Activated CD8-positive, alpha-beta T cell treated with anti-CD3 and anti-CD28 coated beads for 36 hours (primary cell): Measurements from ENCODE around the gene LRRC7. TPM values are rescaled to one million over a fixed set of nuclear protein-coding genes. Genes with fewer than 3 reads are reported as not detected.

Experiments
- ATAC-seq: fragments of 200-7000 bp; cut with Tn5 transposase; one replicate; pipeline ENCODE4 v1.10.0; 2021; ENCODE audit warnings: mild to moderate bottlenecking, moderate library complexity
- CTCF ChIA-PET: fragments of 350-600 bp; sonication (Branson Sonifier 250); formaldehyde crosslinking; loops from one replicate; lab custom pipeline; 2021; ENCODE audit warnings: antibody characterized with exemption; lab: Charles Lee
- POLR2A ChIA-PET: fragments of 350-600 bp; sonication (Branson Sonifier 250); formaldehyde crosslinking; loops from one replicate; lab custom pipeline; 2021; ENCODE audit warnings: antibody characterized with exemption; lab: Charles Lee
- DNase-seq: peaks from one replicate; pipeline ENCODE4 v3.0.0-alpha.2; 2020
- H3K27ac Mint-ChIP-seq: one replicate; pipeline ENCODE4 v1.8.0; 2021; ENCODE audit warnings: mild to moderate bottlenecking, mixed read lengths
- H3K27me3 Mint-ChIP-seq: one replicate; pipeline ENCODE4 v1.8.0; 2021; ENCODE audit warnings: mixed read lengths
- H3K36me3 Mint-ChIP-seq: one replicate; pipeline ENCODE4 v1.8.0; 2021; ENCODE audit warnings: low read depth, mixed read lengths
- H3K4me1 Mint-ChIP-seq: one replicate; pipeline ENCODE4 v1.8.0; 2021; ENCODE audit warnings: low read depth, mixed read lengths
- H3K4me3 Mint-ChIP-seq: one replicate; pipeline ENCODE4 v1.8.0; 2021; ENCODE audit warnings: mild to moderate bottlenecking, moderate library complexity, mixed read lengths
- H3K9me3 Mint-ChIP-seq: one replicate; pipeline ENCODE4 v1.8.0; 2021; ENCODE audit warnings: mixed read lengths
- intact Hi-C: fragments of 100-400 bp; cut with micrococcal nuclease; formaldehyde crosslinking; loops from one replicate; pipeline ENCODE4 v1.10.0; 2022
- total RNA-seq, 2 experiments: library from RNA; stranded (reverse); gene quantifications; one replicate each; pipeline ENCODE4 v1.2.3, GENCODE V29; 2021
- TF ChIP-seq, protein P1 (sequence below): fragments of 200-600 bp; IDR thresholded peaks from one replicate; pipeline ENCODE4 v1.8.0; 2022; ENCODE audit warnings: antibody characterized with exemption, mild to moderate bottlenecking

LRRC7 gene
- total RNA-seq, 2 experiments from 2014 or later = 0.27 to 0.29 TPM

DNA sequence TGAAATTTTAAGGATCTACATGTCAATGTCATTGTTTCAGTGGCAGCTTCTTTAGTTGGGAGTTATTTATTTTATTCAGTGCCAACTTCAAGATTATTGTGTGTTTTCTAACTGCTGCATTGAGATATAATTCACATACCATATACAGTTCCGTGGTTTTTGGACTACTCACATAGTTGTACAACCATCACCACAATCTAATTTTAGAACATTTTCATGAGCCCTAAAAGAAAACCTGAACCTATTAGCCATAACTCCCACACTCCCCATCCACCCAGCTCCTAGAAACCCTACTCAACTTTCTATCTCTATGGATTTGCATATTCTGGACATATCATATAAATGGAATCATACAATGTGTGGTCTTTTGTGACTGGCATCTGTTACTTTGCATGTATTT, 417.7 kb downstream of the LRRC7 start:
- H3K27me3 Mint-ChIP-seq = no peaks in the 10 kb centered on the region
- peaks cover 4% of the 10 kb centered on the region for H3K9me3 Mint-ChIP-seq
- no peak overlapping the region for H3K4me3 Mint-ChIP-seq
- H3K36me3 Mint-ChIP-seq = no peaks in the 10 kb centered on the region
- TF ChIP-seq, protein P1, sequence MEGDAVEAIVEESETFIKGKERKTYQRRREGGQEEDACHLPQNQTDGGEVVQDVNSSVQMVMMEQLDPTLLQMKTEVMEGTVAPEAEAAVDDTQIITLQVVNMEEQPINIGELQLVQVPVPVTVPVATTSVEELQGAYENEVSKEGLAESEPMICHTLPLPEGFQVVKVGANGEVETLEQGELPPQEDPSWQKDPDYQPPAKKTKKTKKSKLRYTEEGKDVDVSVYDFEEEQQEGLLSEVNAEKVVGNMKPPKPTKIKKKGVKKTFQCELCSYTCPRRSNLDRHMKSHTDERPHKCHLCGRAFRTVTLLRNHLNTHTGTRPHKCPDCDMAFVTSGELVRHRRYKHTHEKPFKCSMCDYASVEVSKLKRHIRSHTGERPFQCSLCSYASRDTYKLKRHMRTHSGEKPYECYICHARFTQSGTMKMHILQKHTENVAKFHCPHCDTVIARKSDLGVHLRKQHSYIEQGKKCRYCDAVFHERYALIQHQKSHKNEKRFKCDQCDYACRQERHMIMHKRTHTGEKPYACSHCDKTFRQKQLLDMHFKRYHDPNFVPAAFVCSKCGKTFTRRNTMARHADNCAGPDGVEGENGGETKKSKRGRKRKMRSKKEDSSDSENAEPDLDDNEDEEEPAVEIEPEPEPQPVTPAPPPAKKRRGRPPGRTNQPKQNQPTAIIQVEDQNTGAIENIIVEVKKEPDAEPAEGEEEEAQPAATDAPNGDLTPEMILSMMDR = no peak
- no peak overlapping the region for H3K27ac Mint-ChIP-seq
- ChIA-PET CTCF (no interaction called here), POLR2A (no interaction called here)
- ATAC-seq (no peak), DNase-seq (no peak)
- no peaks in the 10 kb centered on the region for H3K4me1 Mint-ChIP-seq
- intact Hi-C loops = no loop called here

GRCh38 chr1:69985901-69986439, 418.2 kb downstream of the LRRC7 start:
- Mint-ChIP-seq H3K4me3 (no peak overlapping the region), H3K4me1 (no peaks in the 10 kb centered on the region), H3K27me3 (no peaks in the 10 kb centered on the region), H3K36me3 (no peaks in the 10 kb centered on the region), H3K27ac (no peak overlapping the region), H3K9me3 (peaks cover 4% of the 10 kb centered on the region)
- TF ChIP-seq, protein P1 = no peak
- intact Hi-C loops = no loop called here
- no peak for DNase-seq
- no peak for ATAC-seq
- CTCF ChIA-PET = no interaction called here
- POLR2A ChIA-PET = no interaction called here

- TF ChIP-seq, protein P1 = no peak
- ChIA-PET POLR2A (no interaction called here), CTCF (no interaction called here)
- H3K36me3 Mint-ChIP-seq = no peaks in the 10 kb centered on the region
- H3K9me3 Mint-ChIP-seq = peaks cover 4% of the 10 kb centered on the region
- no peak for ATAC-seq
- H3K4me3 Mint-ChIP-seq = no peak overlapping the region
- no peaks in the 10 kb centered on the region for H3K27me3 Mint-ChIP-seq
- intact Hi-C loops = no loop called here
- no peaks in the 10 kb centered on the region for H3K4me1 Mint-ChIP-seq
- no peak for DNase-seq
- H3K27ac Mint-ChIP-seq = no peak overlapping the region
Measured at GRCh38 chr1:69987881-69988280, 420.2 kb downstream of the LRRC7 start.

DNA sequence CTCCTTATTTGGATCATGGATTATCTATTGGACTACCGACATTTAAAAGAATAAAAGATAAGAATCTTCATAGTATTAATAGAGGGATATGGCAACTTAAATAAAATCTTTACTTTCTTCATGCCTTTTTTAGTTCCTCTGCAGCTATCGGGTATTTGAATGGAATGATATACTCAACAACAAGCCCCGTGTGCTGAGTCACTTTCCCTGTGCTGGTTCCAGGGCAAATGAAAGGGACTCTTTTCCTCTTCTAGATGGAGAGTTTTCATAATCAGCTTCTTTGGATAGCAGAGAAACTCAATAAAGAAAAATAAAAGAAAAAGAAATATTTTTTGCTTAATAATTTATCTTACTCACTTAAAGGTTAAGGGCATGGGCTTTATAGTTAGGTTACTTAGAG, 423.9 kb downstream of the LRRC7 start:
- intact Hi-C loops = no loop called here
- ChIA-PET POLR2A (no interaction called here), CTCF (no interaction called here)
- no peaks in the 10 kb centered on the region for H3K9me3 Mint-ChIP-seq
- no peaks in the 10 kb centered on the region for H3K27me3 Mint-ChIP-seq
- H3K4me1 Mint-ChIP-seq = no peaks in the 10 kb centered on the region
- DNase-seq (no peak), ATAC-seq (no peak)
- TF ChIP-seq, protein P1 = no peak
- no peaks in the 10 kb centered on the region for H3K36me3 Mint-ChIP-seq
- no peak overlapping the region for H3K4me3 Mint-ChIP-seq
- H3K27ac Mint-ChIP-seq = no peak overlapping the region

DNA sequence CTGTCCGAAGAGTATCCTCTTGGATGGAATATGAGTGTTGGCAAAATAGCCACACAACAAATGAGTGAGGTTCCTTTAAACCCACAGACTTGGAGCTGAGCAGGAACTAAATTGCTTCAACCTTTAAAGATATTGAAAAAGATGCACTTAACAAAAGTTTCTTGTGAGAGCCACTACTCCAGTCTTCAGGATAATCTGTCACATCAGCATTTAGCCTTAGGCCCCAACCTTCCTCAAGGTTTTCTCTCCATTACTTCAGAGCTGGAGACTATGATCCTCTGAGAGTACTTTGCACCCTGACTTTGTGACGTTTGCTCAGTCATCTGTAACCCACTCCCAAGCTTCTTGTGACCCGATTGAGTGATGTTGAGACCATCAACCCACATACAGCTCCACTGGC, 424.9 kb downstream of the LRRC7 start:
- Mint-ChIP-seq H3K4me1 (no peaks in the 10 kb centered on the region), H3K36me3 (no peaks in the 10 kb centered on the region), H3K27ac (no peak overlapping the region), H3K27me3 (no peaks in the 10 kb centered on the region), H3K9me3 (no peaks in the 10 kb centered on the region), H3K4me3 (no peak overlapping the region)
- POLR2A ChIA-PET = no interaction called here
- DNase-seq = no peak
- TF ChIP-seq, protein P1 = no peak
- no peak for ATAC-seq
- intact Hi-C loops = no loop called here
- CTCF ChIA-PET = no interaction called here
